Measurements from ENCODE around the gene CYS1.
"Not testable (repeated sequence)": the region's sequence is repeated elsewhere in the genome, so short reads cannot be mapped to it uniquely, and the experiment has no call there.

The CYS1 gene

DNA sequence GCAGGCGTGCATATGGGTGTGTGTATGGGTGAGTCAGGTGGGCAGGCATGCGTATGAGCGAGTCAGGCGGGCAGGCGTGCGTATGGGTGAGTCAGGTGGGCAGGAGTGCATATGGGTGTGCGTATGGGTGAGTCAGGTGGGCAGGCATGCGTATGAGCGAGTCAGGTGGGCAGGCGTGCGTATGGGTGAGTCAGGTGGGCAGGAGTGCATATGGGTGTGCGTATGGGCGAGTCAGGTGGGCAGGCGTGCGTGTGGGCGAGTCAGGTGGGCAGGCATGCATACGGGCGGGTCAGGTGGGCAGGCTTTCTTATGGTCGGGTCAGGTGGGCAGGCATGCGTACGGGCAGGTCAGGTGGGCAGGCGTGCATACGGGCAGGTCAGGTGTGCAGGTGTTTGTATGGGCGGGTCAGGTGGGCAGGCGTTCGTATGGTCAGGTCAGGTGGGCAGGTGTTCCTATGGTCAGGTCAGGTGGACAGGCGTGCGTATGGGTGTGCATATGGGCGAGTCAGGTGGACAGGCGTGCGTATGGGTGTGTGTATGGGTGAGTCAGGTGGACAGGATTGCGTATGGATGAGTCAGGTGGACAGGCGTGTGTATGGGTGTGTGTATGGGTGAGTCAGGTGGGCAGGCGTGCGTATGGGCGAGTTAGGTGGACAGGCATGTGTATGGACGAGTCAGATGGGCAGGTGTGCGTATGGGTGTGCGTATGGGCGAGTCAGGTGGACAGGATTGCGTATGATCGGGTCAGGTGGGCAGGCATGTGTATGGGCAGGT is 65.6 kb downstream of the CYS1 start:
- no peak for DNase-seq (ENCODE audit: low read depth, low spot score)

DNA sequence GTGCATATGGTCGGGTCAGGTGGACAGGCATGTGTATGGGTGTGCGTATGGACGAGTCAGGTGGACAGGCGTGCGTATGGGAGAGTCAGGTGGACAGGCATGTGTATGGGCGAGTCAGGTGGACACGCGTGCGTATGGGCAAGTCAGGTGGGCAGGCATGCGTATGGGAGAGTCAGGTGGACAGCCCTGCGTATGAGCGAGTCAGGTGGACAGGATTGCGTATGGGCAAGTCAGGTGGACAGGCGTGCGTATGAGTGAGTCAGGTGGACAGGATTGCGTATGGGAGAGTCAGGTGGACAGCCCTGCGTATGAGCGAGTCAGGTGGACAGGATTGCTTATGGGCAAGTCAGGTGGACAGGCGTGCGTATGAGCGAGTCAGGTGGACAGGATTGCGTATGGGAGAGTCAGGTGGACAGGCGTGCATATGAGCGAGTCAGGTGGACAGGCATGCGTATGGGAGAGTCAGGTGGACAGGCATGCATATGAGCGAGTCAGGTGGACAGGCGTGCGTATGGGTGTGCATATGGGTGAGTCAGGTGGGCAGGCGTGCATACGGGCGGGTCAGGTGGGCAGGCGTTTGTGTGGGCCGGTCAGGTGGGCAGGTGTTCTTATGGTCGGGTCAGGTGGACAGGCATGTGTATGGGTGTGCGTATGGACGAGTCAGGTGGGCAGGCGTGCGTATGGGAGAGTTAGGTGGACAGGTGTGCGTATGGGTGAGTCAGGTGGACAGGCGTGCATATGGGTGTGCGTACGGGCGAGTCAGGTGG is 66.4 kb downstream of the CYS1 start:
- not testable (repeated sequence) for DNase-seq (ENCODE audit: low read depth, low spot score)

- DNase-seq (ENCODE audit: low read depth, low spot score), result no peak
These were observed 67.2 kb downstream of the CYS1 start for GRCh38 chr2:10012963-10013461.

GRCh38 chr2:10012366-10012962 is 67.7 kb downstream of the CYS1 start:
- DNase-seq (ENCODE audit: low read depth, low spot score), result not testable (repeated sequence)

GRCh38 chr2:10011606-10012325 is 68.4 kb downstream of the CYS1 start:
- not testable (repeated sequence) for DNase-seq (ENCODE audit: low read depth, low spot score)

DNA sequence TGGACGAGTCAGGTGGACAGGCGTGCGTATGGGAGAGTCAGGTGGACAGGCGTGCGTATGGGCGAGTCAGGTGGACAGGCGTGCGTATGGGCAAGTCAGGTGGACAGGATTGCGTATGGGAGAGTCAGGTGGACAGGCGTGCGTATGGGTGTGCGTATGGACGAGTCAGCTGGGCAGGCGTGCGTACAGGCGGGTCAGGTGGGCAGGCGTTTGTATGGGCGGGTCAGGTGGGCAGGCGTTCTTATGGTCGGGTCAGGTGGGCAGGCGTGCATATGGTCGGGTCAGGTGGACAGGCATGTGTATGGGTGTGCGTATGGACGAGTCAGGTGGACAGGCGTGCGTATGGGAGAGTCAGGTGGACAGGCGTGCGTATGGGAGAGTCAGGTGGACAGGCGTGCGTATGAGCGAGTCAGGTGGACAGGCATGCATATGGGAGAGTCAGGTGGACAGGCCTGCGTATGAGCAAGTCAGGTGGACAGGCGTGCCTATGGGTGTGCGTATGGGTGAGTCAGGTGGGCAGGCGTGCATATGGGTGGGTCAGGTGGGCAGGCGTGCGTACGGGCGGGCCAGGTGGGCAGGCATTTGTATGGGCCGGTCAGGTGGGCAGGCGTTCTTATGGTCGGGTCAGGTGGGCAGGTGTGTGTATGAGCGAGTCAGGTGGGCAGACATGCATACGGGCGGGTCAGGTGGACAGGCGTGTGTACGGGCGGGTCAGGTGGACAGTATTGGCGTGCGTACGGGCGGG is 69.2 kb downstream of the CYS1 start:
- not testable (repeated sequence) for DNase-seq (ENCODE audit: low read depth, low spot score)

- no peak for DNase-seq (ENCODE audit: low read depth, low spot score)
These were observed 70.1 kb downstream of the CYS1 start for GRCh38 chr2:10009811-10010781.

GRCh38 chr2:10009271-10009810 is 70.9 kb downstream of the CYS1 start:
- DNase-seq (ENCODE audit: low read depth, low spot score), result no peak

- no peak for DNase-seq (ENCODE audit: low read depth, low spot score)
These were observed 71.4 kb downstream of the CYS1 start for GRCh38 chr2:10008809-10009176.

DNA sequence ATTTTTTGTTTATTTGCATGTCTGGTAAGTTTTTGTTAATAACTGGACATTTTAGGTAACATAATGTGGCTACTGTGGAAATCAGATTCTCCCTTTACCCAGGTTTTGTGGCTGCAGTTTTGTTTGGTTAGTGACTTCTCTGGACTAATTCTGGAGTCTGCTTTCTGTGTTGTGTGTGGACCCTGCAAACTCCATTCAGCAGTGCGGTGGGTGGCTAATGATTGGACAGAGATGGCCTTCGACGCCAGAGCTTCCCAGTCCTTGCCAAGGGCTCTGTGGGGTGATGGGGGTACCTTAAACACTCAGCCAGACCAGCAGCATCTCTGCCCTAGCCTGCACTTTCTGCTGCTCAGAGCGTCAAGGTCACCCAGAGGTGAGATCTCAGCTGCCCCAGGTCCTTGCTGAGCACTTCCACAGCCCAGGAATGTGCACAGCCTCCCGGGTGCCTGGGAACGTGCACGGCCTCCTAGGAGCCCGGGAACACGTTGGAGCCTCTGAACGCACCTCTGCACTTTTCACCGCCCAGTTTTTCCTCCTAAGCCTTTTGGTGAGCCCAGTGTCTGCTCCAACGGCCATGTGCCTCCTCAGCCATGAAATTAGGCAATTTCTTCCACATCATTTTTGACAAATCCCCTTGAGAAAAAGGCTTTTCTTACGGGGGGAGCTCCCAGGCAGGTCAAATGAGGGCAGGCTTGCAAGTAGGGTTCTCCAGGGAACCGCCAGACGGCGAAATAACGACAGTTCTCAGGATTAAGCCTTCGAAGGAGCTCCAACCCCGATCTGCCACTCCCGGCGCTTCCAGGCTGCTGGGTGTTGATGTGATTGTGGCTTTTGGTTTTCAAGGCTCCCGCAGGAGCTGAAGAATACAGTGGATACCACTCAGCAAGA is 72.0 kb downstream of the CYS1 start:
- no peak for DNase-seq (ENCODE audit: low read depth, low spot score)

DNA sequence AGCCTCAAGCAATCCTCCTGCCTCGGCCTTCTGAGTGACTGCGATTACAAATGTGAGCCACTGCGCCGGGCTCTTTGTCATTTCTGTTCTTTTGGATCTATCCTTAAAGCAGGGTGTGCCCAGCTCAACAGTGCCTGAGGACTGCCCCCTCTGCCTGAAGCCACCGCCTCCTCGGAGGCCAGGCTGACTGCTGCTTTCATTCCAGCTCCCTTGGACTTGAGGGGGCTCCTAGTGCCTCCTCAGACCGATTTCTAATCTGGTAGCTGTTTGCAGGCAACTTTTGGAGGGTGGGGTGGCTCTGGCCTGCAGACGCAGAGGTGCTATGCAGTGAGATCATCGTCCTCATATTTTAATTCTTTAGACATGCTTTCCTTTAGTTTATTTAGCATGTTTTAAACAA is 72.8 kb downstream of the CYS1 start:
- no peak for DNase-seq (ENCODE audit: low read depth, low spot score)

Measured in activated CD4-positive, CD25-positive, alpha-beta regulatory T cell treated with anti-CD3 and anti-CD28 coated beads, Interleukin-2, amount 50 U/mL, for 16 hours (primary cell).